HepG2 (cell line): ENCODE measurements around the gene DCTN3. TPM values are rescaled to one million over a fixed set of nuclear protein-coding genes. Genes with fewer than 3 reads are reported as not detected.
A peak's percentile ranks its signal among the peaks of the same experiment; 100 is the strongest.

Experiments used
- CSRNP1 ChIP-seq: sonication (generic); formaldehyde crosslinking; IDR thresholded peaks from 2 replicates; pipeline ENCODE4 v1.8.1; 2023; ENCODE audit warnings: mild to moderate bottlenecking, missing genetic modification reagents
- ESRRA ChIP-seq: sonication (generic); formaldehyde crosslinking; IDR thresholded peaks from 2 replicates; pipeline ENCODE4 v1.5.1; 2020; ENCODE audit warnings: mild to moderate bottlenecking, low read depth, missing genetic modification reagents
- HMGXB4 ChIP-seq, 2 experiments: sonication (generic) in 1 of 2; formaldehyde crosslinking in 1 of 2; IDR thresholded peaks; 2 replicates each; pipeline versions ENCODE4 v1.4.0 to v1.6.1; 2018 to 2020; ENCODE audit warnings: missing genetic modification reagents in 2 of 2, borderline replicate concordance in 1 of 2, low read depth in 1 of 2, mild to moderate bottlenecking in 1 of 2, missing biosample characterization in 1 of 2
- ONECUT2 ChIP-seq: sonication (generic); formaldehyde crosslinking; IDR thresholded peaks from 2 replicates; pipeline ENCODE4 v1.4.0; 2020; ENCODE audit warnings: missing genetic modification reagents
- RERE ChIP-seq: IDR thresholded peaks from 2 replicates; pipeline ENCODE4 v1.6.1; 2016; ENCODE audit warnings: low read depth, missing genetic modification reagents, missing compliant biosample characterization
- TEAD2 ChIP-seq: sonication (generic); formaldehyde crosslinking; IDR thresholded peaks from 2 replicates; pipeline ENCODE4 v1.9.0; 2021; ENCODE audit warnings: missing genetic modification reagents
- WIZ ChIP-seq: sonication (generic); formaldehyde crosslinking; IDR thresholded peaks from 2 replicates; pipeline ENCODE4 v1.5.1; 2020; ENCODE audit warnings: mild to moderate bottlenecking, missing genetic modification reagents
- YEATS4 ChIP-seq: sonication (generic); formaldehyde crosslinking; IDR thresholded peaks from 2 replicates; pipeline ENCODE4 v1.4.0; 2020; ENCODE audit warnings: missing genetic modification reagents, borderline replicate concordance
- ZFX ChIP-seq: sonication (generic); formaldehyde crosslinking; IDR thresholded peaks from 2 replicates; pipeline ENCODE4 v1.4.0; 2020; ENCODE audit warnings: mild to moderate bottlenecking, low read depth, missing genetic modification reagents, moderate library complexity
- ZNF333 ChIP-seq: sonication (generic); formaldehyde crosslinking; IDR thresholded peaks from 2 replicates; pipeline ENCODE4 v1.4.0; 2020; ENCODE audit warnings: mild to moderate bottlenecking, missing genetic modification reagents, borderline replicate concordance
- ZNF562 ChIP-seq: sonication (generic); formaldehyde crosslinking; IDR thresholded peaks from 2 replicates; pipeline ENCODE4 v1.8.0; 2022; ENCODE audit warnings: missing genetic modification reagents, borderline replicate concordance
- ZNF564 ChIP-seq: sonication (generic); formaldehyde crosslinking; IDR thresholded peaks from 2 replicates; pipeline ENCODE4 v1.8.1; 2023; ENCODE audit warnings: mild to moderate bottlenecking, missing genetic modification reagents
- ZNF567 ChIP-seq: sonication (generic); formaldehyde crosslinking; IDR thresholded peaks from 2 replicates; pipeline ENCODE4 v1.8.1; 2023; ENCODE audit warnings: mild to moderate bottlenecking, missing genetic modification reagents, borderline replicate concordance
- ZNF572 ChIP-seq: sonication (generic); formaldehyde crosslinking; IDR thresholded peaks from 2 replicates; pipeline ENCODE4 v1.5.1; 2020; ENCODE audit warnings: mild to moderate bottlenecking, missing genetic modification reagents
- ZNF598 ChIP-seq: sonication (generic); formaldehyde crosslinking; IDR thresholded peaks from 2 replicates; pipeline ENCODE4 v1.5.1; 2020; ENCODE audit warnings: mild to moderate bottlenecking, missing genetic modification reagents, borderline replicate concordance
- ZNF891 ChIP-seq: sonication (generic); formaldehyde crosslinking; IDR thresholded peaks from 2 replicates; pipeline ENCODE4 v1.5.0; 2020; ENCODE audit warnings: mild to moderate bottlenecking, missing genetic modification reagents
- polyA plus RNA-seq, 8 experiments: library from polyadenylated mRNA; depleted of rRNA in 3 of 8; stranded (reverse) in 7 of 8; unstranded in 1 of 8; fragments of >200 nt; fragmentation: Illumina TruSeq in 4 of 8; extraction: Trizol in 4 of 8; gene quantifications; 2 replicates each; pipeline versions ENCODE4 v1.2.1 to v1.2.3, GENCODE V29; 2011 to 2016; ENCODE audit warnings: low read depth in 4 of 8, missing spikeins in 1 of 8, mixed read lengths in 1 of 8; ENCODE audit not compliant: insufficient read depth in 1 of 8
- total RNA-seq, 5 experiments: library from RNA; depleted of rRNA; stranded (reverse); fragments of >200 nt; fragmentation: Illumina TruSeq; extraction: Trizol; gene quantifications; 2 replicates each; pipeline ENCODE4 v1.2.3, GENCODE V29; 2016; ENCODE audit warnings: low read depth in 1 of 5
- TF ChIP-seq, protein P1 (sequence below): sonication (generic); formaldehyde crosslinking; IDR thresholded peaks from 2 replicates; pipeline ENCODE4 v1.4.0; 2020; ENCODE audit warnings: missing genetic modification reagents
- TF ChIP-seq, protein P2 (sequence below): sonication (generic); formaldehyde crosslinking; IDR thresholded peaks from 2 replicates; pipeline ENCODE4 v1.9.0; 2021; ENCODE audit warnings: missing genetic modification reagents, borderline replicate concordance

Gene DCTN3
- total and polyA plus RNA-seq, 2 of the 13 experiments (the other 11 are each of a cell fraction or from before 2014, with no cell fraction given) = 27.4 to 34.5 TPM

DNA sequence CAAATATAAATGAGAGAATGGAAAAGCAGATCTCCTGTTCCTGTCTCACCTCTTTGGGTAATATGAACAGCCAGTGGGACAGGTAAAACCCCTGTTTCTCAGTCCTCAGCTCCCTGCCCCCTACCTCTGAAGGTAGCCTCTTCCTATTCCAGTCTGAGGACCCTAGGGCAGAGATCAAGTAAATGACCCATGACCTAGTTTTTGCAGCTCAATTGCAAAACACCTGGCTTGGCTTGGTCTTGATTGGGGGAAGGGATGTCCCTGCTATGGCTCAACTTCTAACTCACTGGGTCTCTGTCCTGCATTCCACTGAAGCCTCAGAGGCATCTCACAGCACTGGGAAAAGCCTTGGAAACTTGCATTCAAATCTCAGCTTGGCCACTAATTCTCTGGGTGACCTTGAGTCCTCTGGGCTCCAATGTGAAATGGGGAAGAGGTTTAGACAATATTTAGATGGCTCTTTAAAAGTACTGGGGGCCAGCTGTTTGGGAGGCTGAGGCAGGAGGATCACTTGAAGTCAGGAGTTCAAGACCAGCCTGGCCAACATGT, 24.5 kb upstream of the DCTN3 start (continued):
- TF ChIP-seq, protein P1, sequence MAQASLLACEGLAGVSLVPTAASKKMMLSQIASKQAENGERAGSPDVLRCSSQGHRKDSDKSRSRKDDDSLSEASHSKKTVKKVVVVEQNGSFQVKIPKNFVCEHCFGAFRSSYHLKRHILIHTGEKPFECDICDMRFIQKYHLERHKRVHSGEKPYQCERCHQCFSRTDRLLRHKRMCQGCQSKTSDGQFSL (CRISPR knock-in tag) = no peak
- TF ChIP-seq ESRRA (CRISPR knock-in tag) (peak; percentile 78), WIZ (CRISPR knock-in tag) (no peak), ZNF891 (CRISPR knock-in tag) (no peak), RERE (no peak), ZFX (CRISPR knock-in tag) (no peak), ZNF564 (CRISPR knock-in tag) (0 out of 2 replicates have a peak, but pooled peaks have one; percentile 10), TEAD2 (CRISPR knock-in tag) (0 out of 2 replicates have a peak, but pooled peaks have one; percentile 17), ONECUT2 (no peak), ZNF333 (CRISPR knock-in tag) (no peak), ZNF598 (CRISPR knock-in tag) (no peak), YEATS4 (CRISPR knock-in tag) (no peak), ZNF562 (CRISPR knock-in tag) (no peak), ZNF572 (0 out of 2 replicates have a peak, but pooled peaks have one; percentile 54), HMGXB4 (CRISPR knock-in tag; IDR thresholded peaks at IDR 0.05; ENCODE audit: borderline replicate concordance in 1 of 2, low read depth in 1 of 2) (peak; percentile 47 to 63; a peak in 2 of 4 replicates), CSRNP1 (CRISPR knock-in tag) (no peak), ZNF567 (no peak)
- TF ChIP-seq, protein P2, sequence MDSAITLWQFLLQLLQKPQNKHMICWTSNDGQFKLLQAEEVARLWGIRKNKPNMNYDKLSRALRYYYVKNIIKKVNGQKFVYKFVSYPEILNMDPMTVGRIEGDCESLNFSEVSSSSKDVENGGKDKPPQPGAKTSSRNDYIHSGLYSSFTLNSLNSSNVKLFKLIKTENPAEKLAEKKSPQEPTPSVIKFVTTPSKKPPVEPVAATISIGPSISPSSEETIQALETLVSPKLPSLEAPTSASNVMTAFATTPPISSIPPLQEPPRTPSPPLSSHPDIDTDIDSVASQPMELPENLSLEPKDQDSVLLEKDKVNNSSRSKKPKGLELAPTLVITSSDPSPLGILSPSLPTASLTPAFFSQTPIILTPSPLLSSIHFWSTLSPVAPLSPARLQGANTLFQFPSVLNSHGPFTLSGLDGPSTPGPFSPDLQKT = no peak
